ENCODE measurements around the gene MYRIP.

MYRIP gene

GRCh38 chr3:39907981-39908380 lies 98.6 kb downstream of the MYRIP start:
- peak; percentile 76 for DNase-seq (ENCODE audit: low read depth)

GRCh38 chr3:39910135-39910534 lies 100.7 kb downstream of the MYRIP start:
- DNase-seq (ENCODE audit: low read depth), result no peak

- peak; percentile 73 for DNase-seq (ENCODE audit: low read depth)
Measured at GRCh38 chr3:39910826-39911464, 101.5 kb downstream of the MYRIP start.

- DNase-seq (ENCODE audit: low read depth), result peak; percentile 79
Measured at GRCh38 chr3:39911465-39912309, 102.3 kb downstream of the MYRIP start.

DNA sequence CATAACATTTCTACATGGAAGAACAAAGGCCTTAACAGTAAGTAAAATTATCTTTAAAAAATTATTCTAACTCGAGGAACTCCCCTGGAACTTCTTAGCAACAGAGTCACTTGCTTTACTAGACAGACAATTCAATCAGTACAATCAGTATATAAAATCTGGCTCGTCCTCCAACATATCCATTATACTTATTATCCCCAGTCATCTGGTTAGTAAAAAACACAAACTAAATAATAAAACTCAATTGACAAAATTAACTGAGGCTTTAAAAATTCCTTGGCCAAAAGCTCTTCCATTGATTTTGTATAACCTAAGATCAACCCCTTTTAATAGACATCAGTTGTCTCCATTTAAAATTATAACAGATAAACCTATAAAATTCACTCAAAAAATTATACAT lies 105.6 kb downstream of the MYRIP start:
- DNase-seq (ENCODE audit: low read depth), result no peak

DNA sequence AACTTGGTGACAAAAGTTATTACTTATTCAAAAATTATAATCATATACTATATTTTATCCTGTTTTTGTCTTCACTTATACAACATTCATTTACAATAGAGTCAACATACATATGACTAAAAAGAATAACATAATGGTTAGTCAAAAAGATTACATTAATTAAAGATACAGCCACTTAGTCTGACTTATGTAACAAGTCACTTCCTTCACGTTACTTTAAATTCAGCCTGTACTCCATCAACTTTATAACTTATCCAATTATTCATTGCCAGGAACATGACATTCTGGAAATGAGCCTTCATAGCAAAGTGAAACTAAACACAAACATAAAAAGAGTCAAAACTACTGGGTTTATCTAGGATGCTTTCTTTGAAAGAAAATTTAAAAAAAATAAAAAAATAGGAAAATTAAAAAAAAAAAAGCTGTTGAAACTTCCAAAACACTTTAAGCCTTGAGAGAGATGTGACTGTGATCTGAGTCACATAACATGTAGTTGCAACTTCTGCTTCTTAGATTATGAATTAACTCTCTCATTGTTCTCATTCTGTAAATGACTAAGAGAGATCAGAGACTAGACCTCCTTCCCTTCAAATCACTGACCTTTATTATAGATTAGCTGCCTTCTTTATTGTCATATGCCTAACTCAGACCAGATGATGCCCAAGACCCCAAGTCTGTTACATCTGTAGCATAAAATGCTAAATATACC lies 107.8 kb downstream of the MYRIP start:
- DNase-seq (ENCODE audit: low read depth), result peak; percentile 65

GRCh38 chr3:39919281-39919680 lies 109.9 kb downstream of the MYRIP start:
- DNase-seq (ENCODE audit: low read depth), result no peak

GRCh38 chr3:39920271-39920670 lies 110.9 kb downstream of the MYRIP start:
- peak; percentile 37 for DNase-seq (ENCODE audit: low read depth)

GRCh38 chr3:39927479-39927878 lies 118.1 kb downstream of the MYRIP start:
- no peak for DNase-seq (ENCODE audit: low read depth)

DNA sequence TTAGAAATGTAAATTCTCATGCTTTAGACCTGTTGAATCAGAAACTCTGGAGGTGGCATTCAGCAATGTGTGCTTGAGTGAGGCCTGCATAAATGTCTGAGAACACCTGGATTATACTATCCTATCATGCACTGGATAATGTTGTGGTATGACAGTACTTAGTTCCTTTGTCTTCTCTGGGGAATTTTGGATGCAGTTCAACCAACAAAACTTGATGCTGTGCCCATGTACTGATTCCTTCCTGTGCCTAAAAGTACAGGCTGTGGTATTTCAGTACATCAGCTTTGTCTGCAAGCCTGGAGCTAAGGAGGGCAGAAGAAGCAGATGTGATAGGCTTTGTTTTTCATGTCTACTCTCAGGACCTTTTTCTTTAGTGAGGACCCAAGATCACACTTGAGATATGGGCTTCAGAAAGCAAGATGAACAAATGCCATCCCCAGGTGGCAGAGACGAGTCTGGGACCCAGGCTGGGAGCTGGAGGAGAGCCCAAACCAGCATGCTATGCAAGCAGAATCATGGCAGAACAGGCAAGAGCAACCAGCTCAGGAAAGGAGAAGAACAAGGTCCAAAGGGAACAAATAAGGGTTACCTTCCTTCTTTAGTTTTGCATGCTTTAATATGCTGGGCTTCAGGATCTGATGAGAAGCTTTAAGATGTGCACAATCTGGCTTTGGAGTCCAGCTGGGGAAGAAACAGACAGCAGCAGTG lies 124.7 kb downstream of the MYRIP start:
- no peak for DNase-seq (ENCODE audit: low read depth)

GRCh38 chr3:39934696-39935095 lies 125.3 kb downstream of the MYRIP start:
- no peak for DNase-seq (ENCODE audit: low read depth)

- DNase-seq (ENCODE audit: low read depth), result no peak
Measured at GRCh38 chr3:39935261-39935660, 125.9 kb downstream of the MYRIP start.

DNA sequence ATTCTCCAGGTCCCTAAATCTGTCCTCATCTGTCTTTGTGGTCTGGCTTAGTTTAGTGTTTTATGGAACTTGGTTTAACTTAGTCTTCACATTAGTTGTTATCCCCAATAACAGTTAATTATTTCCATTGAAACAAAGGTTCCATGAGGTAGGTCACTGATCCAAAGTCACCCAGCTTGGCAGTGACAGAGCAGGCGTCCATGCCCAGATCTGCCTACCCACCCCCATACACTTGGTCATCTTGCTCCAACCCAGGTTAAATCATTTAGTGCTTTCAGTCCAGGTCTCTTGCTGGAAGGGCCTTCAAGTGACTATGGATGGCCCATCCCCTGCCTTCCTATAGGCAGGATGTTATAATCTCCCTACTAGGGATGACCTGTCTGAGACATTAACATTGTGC lies 127.4 kb downstream of the MYRIP start:
- no peak for DNase-seq (ENCODE audit: low read depth)

GRCh38 chr3:39937315-39937714 lies 127.9 kb downstream of the MYRIP start:
- DNase-seq (ENCODE audit: low read depth), result no peak

DNA sequence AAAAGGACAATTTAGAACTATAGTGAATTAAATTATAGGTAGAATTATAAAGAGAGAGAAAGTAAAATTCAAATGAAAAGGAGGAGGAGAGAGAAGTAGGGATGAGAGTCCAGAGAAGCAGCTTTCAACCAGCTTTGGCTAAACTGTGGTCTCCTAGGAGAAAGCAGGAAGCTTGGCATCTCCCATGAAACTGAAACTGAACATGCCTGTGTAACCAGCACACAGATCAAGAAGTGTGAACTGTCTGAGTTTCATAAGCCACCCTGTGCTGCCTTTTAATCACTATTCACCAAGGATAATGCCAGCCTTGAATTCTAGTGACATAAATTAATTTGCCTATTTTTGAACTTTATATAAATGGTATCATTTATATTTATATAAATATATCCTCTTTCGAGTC lies 128.5 kb downstream of the MYRIP start:
- peak; percentile 2 for DNase-seq (ENCODE audit: low read depth)

DNA sequence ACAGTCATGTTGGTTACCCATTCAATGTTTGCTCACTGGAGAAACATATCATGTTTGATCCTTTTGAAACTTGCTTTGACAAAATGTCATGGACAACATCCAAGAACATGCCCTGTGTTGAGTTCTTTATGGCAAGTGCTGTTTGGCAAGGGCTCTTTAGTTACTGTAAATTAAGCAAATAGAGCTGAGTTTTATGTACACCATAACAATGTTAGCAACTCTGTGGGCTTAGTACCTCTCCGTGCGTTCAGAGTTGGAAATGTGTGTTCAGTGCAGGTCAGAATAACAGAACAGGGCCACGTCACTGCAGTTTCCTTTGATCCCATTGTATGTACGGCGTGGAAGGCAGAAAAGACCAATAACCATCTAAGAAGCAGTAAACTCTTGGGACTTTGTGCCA lies 132.5 kb downstream of the MYRIP start:
- no peak for DNase-seq (ENCODE audit: low read depth)

DNA sequence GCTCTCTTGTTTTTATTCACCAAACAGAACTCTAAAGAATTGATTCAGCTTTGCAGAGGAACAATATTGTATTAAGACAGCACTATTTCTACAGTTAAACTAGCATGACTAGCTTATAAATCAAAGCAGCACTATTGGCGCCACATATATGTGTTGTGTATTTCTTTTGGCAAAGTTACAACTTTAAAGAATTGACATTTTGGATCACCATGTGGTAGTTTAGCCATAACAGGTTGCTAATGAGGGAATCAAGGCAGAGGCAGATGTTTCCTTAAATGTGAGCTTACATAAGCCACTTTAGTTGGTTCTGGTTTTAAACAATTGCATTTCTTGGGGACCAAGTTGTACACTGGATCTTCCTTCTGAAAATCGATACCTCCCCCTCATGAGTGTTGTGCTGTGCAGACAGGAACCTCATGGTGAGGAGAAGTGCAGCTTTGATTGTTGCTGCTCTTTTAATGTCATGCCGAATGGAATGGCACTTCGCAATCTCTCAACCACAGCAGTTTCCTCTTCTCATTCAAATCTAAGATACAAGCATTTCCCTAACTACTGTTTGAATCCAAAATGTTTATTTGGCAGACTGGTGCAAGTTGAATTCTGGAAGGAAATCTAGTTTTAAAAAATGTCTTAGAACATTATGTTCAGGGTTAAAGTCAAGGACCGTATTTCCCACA lies 151.2 kb downstream of the MYRIP start:
- peak; percentile 23 for DNase-seq (ENCODE audit: low read depth)

DNA sequence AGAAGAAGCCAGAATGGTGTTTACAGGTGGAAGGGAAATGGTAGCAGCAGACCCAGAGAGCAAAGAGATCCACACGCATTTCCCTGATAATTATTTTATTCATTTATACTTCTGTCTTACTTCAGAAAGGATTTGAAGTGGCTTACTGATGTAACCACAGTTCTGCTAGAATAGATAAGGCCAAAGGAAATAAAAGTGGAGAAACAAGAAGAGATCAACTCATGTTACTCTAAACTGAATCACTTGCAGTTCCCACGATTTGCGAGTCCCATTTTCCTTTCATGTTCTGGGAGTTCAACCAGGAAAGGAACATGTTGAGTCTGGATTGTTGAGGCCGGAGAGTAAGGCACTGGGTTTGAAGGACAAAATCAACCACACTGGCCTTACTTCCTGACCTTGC lies 151.8 kb downstream of the MYRIP start:
- DNase-seq (ENCODE audit: low read depth), result no peak

DNA sequence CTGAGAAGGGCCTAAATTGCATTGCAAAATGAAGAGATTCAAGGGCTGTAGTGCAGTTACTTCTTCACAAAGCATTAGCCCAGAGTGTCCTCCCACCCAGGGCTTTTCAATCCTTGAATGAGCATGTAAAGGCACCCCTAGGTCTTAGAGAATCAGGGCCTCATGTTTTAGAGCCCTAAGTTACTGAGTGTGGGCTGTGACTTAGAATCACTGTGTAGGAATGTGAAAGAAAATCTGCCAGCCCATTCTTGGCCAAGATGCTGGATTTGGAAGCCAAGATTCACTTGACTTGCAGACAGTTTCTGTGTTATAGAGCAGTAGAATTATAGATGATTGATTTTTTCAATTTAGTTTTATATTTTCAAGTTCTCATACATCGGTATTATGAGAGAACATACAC lies 153.2 kb downstream of the MYRIP start:
- peak; percentile 13 for DNase-seq (ENCODE audit: low read depth)

GRCh38 chr3:39965461-39965860 lies 156.1 kb downstream of the MYRIP start:
- no peak for DNase-seq (ENCODE audit: low read depth)

DNA sequence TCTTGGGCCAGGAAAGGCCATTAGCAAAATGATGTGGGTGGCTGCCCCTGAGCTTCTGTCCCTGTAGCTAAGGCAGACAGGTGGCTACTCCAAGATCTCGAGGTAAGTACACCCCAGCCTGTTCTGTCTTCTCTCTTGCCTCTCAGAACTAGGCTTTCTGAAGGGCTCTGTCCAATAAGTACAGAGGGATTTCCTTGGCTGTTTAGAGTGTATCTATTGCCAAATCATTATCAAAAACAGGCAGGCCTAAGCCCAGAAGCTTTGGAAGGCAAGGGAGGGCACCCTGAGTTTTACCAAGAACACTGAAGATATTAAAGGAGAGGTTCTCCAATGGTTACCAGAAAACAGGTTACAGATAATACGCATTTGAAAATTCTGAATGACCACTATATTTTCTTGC lies 156.6 kb downstream of the MYRIP start:
- DNase-seq (ENCODE audit: low read depth), result no peak

- no peak for DNase-seq (ENCODE audit: low read depth)
Measured at GRCh38 chr3:39970982-39971381, 161.6 kb downstream of the MYRIP start.
